Panc1 (cell line): ENCODE data around the gene TOR1AIP1. TPM values are rescaled to one million over a fixed set of nuclear protein-coding genes. Genes with fewer than 3 reads are reported as not detected.

Source experiments
- ATAC-seq: fragments of 200-7000 bp; cut with Tn5 transposase; 2 replicates; pipeline ENCODE4 v1.9.1; 2020; ENCODE audit warnings: mild to moderate bottlenecking, moderate library complexity
- BruUV-seq: library from RNA; stranded (reverse); fragments of 400-500 nt; replicated peaks from 2 replicates; lab custom pipeline; 2021; lab: Mats Ljungman, UMichigan
- CTCF ChIA-PET: fragments of 300-600 bp; sonication (Branson Sonifier 250); formaldehyde crosslinking; loops from one replicate; lab custom pipeline; 2022; ENCODE audit warnings: antibody characterized with exemption; lab: Charles Lee
- POLR2A ChIA-PET: fragments of 300-600 bp; sonication (Branson Sonifier 250); formaldehyde crosslinking; loops from one replicate; lab custom pipeline; 2022; ENCODE audit warnings: antibody characterized with exemption; lab: Charles Lee
- DNase-seq: peaks from one replicate; pipeline ENCODE4 v3.0.0-alpha.2; 2010; ENCODE audit warnings: low read depth, low spot score
- H3K27ac ChIP-seq: 2 replicates; pipeline ENCODE4 v1.5.1; 2011; ENCODE audit warnings: mild to moderate bottlenecking, low read length, inconsistent platforms
- H3K27me3 ChIP-seq: fragments of 200-500 bp; sonication (Bioruptor generic); 2 replicates; pipeline ENCODE4 v1.6.0; 2014; ENCODE audit warnings: low read length, inconsistent platforms; ENCODE audit not compliant: control insufficient read depth, insufficient read depth
- H3K36me3 ChIP-seq: fragments of 200-500 bp; sonication (Bioruptor generic); 2 replicates; pipeline ENCODE4 v1.5.1; 2014; ENCODE audit warnings: inconsistent platforms, mild to moderate bottlenecking, low read length, moderate library complexity; ENCODE audit not compliant: control insufficient read depth, insufficient read depth
- H3K4me1 ChIP-seq: 2 replicates; pipeline ENCODE4 v1.5.1; 2011; ENCODE audit warnings: inconsistent platforms, mild to moderate bottlenecking, low read length, moderate library complexity; ENCODE audit not compliant: control insufficient read depth, insufficient read depth
- H3K4me3 ChIP-seq, 2 experiments: 2 replicates each; pipeline ENCODE4 v1.5.1; 2011 to 2012; ENCODE audit warnings: low read depth in 2 of 2, low read length in 2 of 2, mild to moderate bottlenecking in 2 of 2, inconsistent platforms in 1 of 2, moderate library complexity in 1 of 2
- H3K9me3 ChIP-seq: fragments of 200-500 bp; sonication (Bioruptor generic); 2 replicates; pipeline ENCODE4 v1.5.1; 2014; ENCODE audit warnings: low read depth, mild to moderate bottlenecking, inconsistent platforms, low read length, moderate library complexity; ENCODE audit not compliant: control insufficient read depth, insufficient read depth
- POLR2AphosphoS5 ChIP-seq: IDR thresholded peaks from 2 replicates; pipeline ENCODE4 v1.6.1; 2012; ENCODE audit warnings: mild to moderate bottlenecking, low read depth, low read length, moderate library complexity
- SIN3A ChIP-seq: IDR thresholded peaks from 2 replicates; pipeline ENCODE4 v1.6.1; 2012; ENCODE audit warnings: low read depth, mild to moderate bottlenecking, low read length, moderate library complexity, borderline replicate concordance; ENCODE audit not compliant: insufficient read depth
- TCF7L2 ChIP-seq: IDR thresholded peaks from 2 replicates; pipeline ENCODE4 v1.6.1; 2011; ENCODE audit warnings: mild to moderate bottlenecking, low read depth, low read length, inconsistent platforms
- in situ Hi-C: cut with HindIII; loops from 2 replicates; pipeline ENCODE4 v1.10.0; 2016; ENCODE audit warnings: low sequenced_read_pairs, low pct_unique_long_range_greater_than_20kb
- intact Hi-C: fragments of 100-400 bp; cut with micrococcal nuclease; formaldehyde crosslinking; loops from one replicate; pipeline ENCODE4 v1.10.0; 2022; ENCODE audit not compliant: unreplicated experiment
- total RNA-seq: library from RNA; stranded (reverse); gene quantifications from one replicate; pipeline ENCODE4 v1.2.1, GENCODE V29; 2021; ENCODE audit not compliant: unreplicated experiment
- TF ChIP-seq, protein P1 (sequence below): fragments of 450-650 bp; IDR thresholded peaks from 2 replicates; pipeline ENCODE4 v1.5.1; 2017; ENCODE audit warnings: mild to moderate bottlenecking
- TF ChIP-seq, protein P2 (sequence below), 2 experiments: IDR thresholded peaks; 2 replicates each; pipeline ENCODE4 v1.6.1; 2011 to 2012; ENCODE audit warnings: low read depth in 2 of 2, control low read depth in 1 of 2, low read length in 1 of 2, mild to moderate bottlenecking in 1 of 2, moderate library complexity in 1 of 2; ENCODE audit not compliant: insufficient read depth in 1 of 2

The TOR1AIP1 gene
- total RNA-seq, 1 experiment from 2014 or later: 62.0 TPM

DNA sequence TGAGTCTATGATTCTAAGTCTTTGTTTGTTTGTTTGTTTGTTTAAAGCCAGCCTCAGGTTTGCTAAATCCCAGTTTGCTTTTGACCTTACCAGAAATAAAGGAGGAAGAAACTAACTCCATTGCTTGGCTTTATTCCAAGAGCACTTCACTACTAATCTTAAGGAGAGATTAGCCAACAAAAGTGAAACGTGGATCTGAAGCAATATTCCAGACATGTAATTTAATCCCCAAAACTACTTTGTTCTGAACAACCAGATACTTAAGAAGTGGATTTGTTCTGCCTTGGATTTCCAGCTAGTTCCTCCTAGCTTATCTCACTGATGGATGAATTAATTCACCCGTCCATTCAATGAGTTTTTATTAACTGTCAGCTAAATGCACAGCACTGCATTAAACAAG is 56.7 kb downstream of the TOR1AIP1 start:
- H3K9me3 ChIP-seq: no peaks in the 10 kb centered on the region
- in situ Hi-C loops: no loop called here
- H3K4me3 ChIP-seq: no peak overlapping the region
- no peak for ATAC-seq
- TF ChIP-seq, protein P1, sequence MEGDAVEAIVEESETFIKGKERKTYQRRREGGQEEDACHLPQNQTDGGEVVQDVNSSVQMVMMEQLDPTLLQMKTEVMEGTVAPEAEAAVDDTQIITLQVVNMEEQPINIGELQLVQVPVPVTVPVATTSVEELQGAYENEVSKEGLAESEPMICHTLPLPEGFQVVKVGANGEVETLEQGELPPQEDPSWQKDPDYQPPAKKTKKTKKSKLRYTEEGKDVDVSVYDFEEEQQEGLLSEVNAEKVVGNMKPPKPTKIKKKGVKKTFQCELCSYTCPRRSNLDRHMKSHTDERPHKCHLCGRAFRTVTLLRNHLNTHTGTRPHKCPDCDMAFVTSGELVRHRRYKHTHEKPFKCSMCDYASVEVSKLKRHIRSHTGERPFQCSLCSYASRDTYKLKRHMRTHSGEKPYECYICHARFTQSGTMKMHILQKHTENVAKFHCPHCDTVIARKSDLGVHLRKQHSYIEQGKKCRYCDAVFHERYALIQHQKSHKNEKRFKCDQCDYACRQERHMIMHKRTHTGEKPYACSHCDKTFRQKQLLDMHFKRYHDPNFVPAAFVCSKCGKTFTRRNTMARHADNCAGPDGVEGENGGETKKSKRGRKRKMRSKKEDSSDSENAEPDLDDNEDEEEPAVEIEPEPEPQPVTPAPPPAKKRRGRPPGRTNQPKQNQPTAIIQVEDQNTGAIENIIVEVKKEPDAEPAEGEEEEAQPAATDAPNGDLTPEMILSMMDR: no peak
- H3K27ac ChIP-seq: peak overlapping the region; percentile 60; the same call in 1 of the 2 replicates
- H3K36me3 ChIP-seq: no peaks in the 10 kb centered on the region
- POLR2A ChIA-PET: no interaction called here
- H3K4me1 ChIP-seq: peaks cover 19% of the 10 kb centered on the region; the same call in 1 of the 2 replicates
- DNase-seq: no peak
- no peaks in the 10 kb centered on the region for H3K27me3 ChIP-seq
- no TSS peak for BruUV-seq
- CTCF ChIA-PET: no interaction called here
- intact Hi-C loops: no loop called here

DNA sequence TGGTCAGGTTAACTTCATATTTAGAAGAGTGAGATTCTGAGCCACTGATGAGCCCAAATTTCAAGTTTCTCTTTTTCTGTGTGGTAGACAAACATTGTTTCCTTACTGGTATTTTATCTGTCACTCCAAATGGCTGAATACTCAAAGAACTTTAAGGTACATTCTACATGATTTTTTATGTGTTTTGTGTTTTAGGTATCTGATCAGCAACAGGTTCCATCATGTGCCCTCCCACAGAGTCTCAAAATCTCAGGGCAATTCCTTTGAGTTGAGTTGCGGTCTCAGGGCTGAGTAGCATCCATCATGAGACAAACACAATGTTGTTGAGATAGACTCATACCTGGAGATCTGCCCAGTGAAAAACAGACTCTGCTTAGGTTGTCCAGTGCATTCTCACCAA is 57.9 kb downstream of the TOR1AIP1 start:
- ATAC-seq (no peak), DNase-seq (no peak)
- H3K36me3 ChIP-seq: no peaks in the 10 kb centered on the region
- BruUV-seq: no TSS peak
- TF ChIP-seq TCF7L2: no peak; the same call in 1 of the 2 replicates
- TF ChIP-seq, protein P2, sequence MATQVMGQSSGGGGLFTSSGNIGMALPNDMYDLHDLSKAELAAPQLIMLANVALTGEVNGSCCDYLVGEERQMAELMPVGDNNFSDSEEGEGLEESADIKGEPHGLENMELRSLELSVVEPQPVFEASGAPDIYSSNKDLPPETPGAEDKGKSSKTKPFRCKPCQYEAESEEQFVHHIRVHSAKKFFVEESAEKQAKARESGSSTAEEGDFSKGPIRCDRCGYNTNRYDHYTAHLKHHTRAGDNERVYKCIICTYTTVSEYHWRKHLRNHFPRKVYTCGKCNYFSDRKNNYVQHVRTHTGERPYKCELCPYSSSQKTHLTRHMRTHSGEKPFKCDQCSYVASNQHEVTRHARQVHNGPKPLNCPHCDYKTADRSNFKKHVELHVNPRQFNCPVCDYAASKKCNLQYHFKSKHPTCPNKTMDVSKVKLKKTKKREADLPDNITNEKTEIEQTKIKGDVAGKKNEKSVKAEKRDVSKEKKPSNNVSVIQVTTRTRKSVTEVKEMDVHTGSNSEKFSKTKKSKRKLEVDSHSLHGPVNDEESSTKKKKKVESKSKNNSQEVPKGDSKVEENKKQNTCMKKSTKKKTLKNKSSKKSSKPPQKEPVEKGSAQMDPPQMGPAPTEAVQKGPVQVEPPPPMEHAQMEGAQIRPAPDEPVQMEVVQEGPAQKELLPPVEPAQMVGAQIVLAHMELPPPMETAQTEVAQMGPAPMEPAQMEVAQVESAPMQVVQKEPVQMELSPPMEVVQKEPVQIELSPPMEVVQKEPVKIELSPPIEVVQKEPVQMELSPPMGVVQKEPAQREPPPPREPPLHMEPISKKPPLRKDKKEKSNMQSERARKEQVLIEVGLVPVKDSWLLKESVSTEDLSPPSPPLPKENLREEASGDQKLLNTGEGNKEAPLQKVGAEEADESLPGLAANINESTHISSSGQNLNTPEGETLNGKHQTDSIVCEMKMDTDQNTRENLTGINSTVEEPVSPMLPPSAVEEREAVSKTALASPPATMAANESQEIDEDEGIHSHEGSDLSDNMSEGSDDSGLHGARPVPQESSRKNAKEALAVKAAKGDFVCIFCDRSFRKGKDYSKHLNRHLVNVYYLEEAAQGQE (IDR thresholded peaks at IDR 0.05; ENCODE audit: insufficient read depth in 1 of 2, low read depth in 2 of 2, low read length in 1 of 2): no peak
- TF ChIP-seq POLR2AphosphoS5: no peak
- TF ChIP-seq, protein P1: no peak
- no peak for TF ChIP-seq SIN3A
- POLR2A ChIA-PET: no interaction called here
- H3K27me3 ChIP-seq: no peaks in the 10 kb centered on the region
- H3K4me3 ChIP-seq: no peak overlapping the region
- in situ Hi-C loops: no loop called here
- peaks cover 19% of the 10 kb centered on the region; the same call in 1 of the 2 replicates for H3K4me1 ChIP-seq
- no peaks in the 10 kb centered on the region for H3K9me3 ChIP-seq
- H3K27ac ChIP-seq: peak overlapping the region; percentile 51; the same call in 1 of the 2 replicates
- CTCF ChIA-PET: no interaction called here
- intact Hi-C loops: no loop called here
